Activated gamma-delta T cell treated with Interleukin-2 at 50 U/mL for 16 hours (primary cell): Measurements from ENCODE around the gene PTK6.
A peak's percentile ranks its signal among the peaks of the same experiment; 100 is the strongest.
"Not testable (repeated sequence)": the region's sequence is repeated elsewhere in the genome, so short reads cannot be mapped to it uniquely, and the experiment has no call there.

Experiments used
- DNase-seq: peaks from one replicate; pipeline ENCODE4 v3.0.0-alpha.2; 2020

The PTK6 gene

DNA sequence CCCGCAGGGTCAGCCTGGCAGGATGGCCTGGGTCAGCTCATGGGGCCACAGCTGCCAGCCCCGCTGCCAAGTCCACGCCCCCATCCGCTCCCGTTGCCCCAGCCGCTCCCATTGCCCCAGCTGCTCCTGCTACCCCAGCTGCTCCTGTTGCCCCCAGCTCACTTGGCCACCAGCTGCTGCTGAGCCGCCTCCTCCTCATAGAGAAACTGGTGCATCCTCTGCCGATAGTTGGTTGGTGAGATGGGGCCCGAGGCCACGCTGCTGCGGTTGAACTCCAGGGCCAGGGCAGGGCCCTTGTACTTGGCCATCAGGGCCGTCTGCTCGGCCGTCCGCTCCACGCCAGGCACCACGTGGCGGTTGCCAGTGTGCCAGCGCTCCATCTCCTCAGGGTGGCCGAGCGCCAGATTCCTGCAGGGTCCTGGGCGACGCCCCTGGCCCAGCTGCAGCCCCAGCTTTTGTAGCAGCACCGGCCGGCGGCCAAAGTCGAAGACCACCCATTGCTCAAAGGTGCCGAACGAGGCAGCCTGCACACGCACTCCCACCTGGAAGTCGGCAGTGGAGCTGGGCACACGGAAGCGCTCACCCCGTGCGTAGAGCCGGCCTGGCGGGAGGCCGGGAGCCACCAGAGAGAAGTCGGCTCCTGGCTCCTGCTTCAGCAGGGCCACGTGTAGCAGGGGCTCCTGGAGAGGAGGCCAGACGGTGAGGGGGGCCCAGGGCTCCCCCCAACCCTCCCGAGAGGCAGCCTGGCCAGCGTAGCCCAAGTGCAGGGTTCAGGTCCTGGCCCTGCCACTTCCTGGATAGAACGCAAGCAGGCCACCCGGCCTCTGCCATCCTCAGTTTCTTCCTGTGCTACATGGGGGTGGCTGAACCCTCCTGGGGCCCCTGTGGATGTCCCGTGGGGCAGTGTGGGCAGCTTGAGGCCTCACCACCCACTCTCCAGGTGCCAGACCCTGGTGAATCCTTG is 32.1 kb upstream of the PTK6 start:
- no peak for DNase-seq

DNA sequence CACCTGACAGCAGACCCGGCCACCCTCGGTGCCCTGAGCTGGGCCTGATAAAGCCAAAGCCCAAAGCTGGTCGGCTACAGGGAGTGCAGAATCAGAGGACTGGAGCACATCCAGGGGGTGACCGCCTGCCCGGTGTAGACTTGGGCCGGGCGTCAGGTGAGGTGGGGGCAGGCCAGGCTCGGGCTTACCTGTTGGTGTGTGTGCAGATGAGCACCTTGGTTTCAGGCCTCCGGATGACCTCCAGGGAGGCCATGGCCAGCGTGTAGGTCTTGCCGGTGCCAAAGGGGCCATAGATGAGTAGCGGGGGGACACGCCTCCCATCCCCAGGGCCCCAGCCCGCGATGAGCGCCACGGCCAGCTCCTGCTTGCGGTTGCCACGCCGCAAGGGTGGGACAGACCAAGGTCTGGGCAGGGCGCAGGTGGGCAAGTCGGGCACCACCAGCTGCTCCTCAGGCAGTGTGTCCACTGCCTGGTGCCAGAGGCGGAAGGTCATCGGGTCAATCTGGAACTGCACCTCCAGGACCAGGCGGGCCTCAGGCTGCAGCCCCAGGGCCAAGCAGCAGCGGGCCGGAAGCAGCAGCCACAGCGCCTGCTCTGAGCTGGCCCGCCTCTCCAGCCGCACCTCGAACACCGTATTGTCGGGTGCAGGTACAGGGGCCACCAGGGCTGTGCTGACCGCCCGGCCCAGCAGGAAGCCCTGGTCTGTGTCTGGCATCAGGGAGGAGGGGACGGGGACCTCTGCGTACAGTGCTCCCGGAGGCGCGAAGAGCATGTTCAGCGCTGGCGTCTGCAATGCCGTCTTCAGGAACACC is 31.2 kb upstream of the PTK6 start:
- DNase-seq = no peak

DNA sequence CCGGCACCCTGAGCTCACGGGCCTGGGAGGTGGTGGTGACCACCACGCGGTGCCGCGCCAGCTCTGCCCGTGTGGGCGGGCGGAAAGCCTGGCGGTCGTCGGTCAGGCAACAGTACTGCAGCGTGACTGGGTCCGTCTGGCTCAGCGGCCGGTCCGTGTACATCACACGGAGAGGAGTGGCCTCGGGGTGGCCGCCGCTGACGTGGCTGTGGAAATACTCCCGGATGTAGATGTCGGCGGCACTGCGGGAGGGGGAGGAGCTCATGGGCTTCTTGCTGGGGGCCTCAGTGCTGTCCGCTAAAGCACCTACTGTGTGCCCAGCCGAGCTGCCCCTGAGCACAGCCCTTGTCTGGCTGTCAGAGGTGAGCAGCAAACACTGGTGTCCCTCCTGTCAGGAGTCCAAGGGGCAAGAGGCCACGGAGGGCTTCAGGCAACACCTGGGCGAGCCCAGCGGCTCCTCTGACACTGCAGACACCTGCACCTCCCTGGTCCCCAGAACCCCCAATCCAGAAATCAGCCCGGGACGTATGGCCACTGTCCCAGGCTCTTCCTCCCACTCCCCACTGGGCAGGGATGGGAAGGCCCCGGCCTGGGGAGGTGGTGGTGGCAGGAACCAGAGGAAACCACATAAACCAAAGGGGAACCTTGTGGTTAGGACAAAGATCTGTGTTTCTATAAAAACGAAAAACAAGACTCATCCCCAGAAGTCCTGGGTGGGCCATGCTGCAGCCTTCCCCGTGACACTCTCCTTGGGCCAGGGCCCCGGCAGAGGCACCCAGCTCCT is 30.4 kb upstream of the PTK6 start:
- peak; percentile 44 for DNase-seq

- DNase-seq = no peak
These were observed 29.9 kb upstream of the PTK6 start for GRCh38 chr20:63567136-63567385.

GRCh38 chr20:63566395-63567135 is 29.4 kb upstream of the PTK6 start:
- no peak for DNase-seq

- DNase-seq = no peak
These were observed 28.6 kb upstream of the PTK6 start for GRCh38 chr20:63565699-63566335.

GRCh38 chr20:63565021-63565698 is 28.0 kb upstream of the PTK6 start:
- no peak for DNase-seq

GRCh38 chr20:63564036-63564810 is 27.0 kb upstream of the PTK6 start:
- no peak for DNase-seq

DNA sequence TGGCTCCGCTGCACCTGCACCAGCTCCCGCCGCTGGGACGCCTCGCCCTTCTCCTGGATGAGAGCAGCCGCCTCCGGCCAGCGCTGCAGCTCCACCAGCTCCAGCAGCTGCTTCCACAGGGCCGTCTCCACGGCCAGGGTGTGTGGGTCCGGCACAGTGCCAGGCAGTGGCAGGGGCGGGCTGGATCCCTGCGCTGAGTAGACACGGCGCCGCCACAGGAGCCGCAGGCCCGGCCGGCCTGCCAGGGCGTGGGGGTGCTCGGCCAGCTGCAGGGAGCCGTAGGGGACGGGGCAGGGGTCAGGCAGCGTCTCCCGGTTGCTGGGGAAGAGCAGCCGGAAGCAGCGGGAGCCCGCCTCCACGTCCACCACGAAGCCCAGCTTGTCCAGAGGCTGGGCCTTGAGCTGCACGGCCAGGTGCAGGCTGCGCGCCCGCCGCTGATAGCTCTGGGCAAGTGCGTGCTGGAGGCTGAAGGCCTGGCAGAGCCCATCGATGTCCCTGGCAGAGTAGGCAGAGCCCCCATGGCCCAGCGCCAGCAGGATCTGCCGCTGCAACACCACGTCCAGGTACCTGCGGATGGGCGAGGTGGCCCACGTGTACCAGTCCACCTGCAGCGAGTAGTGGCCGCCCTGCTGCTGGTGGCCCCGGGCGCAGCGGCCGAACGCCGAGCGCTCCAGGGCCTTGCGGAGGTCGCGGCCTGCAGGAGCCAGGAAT is 26.2 kb upstream of the PTK6 start:
- DNase-seq = no peak

- DNase-seq = no peak
These were observed 25.5 kb upstream of the PTK6 start for GRCh38 chr20:63562461-63563224.

DNA sequence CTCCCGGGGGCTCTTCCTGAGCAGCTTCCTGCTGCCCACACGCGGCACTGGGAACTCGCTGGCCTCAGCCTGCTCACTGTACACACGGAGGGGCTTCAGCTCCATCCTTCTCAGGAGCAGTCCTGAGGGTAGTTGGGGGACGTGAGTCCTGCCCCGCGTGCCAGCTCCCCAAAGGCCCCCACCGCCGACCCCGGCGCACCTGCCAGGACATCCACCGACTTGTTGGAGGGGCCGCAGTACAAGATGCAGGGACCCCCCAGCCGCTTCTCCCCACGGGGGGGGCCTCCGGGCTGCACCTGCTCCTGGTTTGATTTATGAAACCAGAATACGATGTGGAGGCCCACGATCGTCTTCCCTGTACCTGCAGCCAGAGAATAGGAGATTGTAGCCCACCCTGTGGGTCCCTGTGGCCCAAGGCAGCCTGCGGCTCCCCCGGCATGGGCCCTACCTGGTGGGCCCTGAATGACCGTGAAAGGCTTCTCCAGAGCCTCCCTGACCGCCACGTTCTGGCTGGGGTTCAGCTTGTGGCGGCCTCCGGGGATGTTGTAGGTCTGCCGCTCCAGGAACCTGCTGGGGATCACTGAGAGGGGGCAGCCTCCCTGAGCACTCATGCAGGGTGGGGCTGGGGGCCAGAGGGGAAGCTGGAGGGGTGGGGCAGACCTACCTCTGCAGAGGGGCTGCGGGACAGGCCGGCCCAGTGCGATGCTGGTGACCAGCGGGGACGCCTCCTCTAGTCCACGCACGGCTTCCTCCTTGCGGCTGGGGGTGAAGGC is 24.6 kb upstream of the PTK6 start:
- no peak for DNase-seq

DNA sequence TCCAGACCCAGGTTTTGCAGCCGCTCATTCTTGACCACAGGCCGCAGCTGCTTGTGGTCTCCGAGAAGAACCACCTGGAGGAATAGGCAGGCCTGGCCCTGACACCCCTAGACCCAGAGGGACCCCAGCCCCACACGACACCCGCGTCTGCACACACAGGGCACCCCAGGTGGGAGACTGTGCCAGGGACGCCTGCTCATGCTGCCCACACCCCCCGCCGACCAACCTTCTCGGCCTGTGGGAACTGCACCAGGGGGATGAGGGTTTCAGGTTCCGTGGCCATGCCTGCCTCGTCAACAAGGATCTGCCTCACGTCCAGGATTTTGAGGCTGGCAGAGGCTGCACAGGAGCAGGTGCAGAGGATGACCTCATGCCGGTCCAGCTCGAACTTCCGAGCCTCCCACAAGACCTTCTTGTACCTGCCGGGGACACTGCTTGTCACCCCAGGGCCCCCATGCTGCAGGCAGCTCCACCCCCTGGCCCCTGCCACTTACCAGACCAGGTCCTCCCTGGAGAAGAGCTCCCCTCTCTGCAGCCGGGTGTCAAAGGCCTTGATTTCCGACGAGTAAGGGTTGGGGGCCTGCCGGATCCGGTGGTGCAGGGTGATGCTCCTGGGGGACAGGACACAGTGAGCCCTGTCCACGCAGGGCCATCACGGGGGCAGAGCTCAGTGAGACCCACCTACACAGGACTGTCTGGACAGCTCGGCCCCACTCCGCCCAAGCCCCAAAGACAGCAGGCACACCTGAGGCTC is 23.9 kb upstream of the PTK6 start:
- DNase-seq = no peak

- no peak for DNase-seq
These were observed 23.2 kb upstream of the PTK6 start for GRCh38 chr20:63560333-63560805.

GRCh38 chr20:63559485-63560332 is 22.5 kb upstream of the PTK6 start:
- not testable (repeated sequence) for DNase-seq

DNA sequence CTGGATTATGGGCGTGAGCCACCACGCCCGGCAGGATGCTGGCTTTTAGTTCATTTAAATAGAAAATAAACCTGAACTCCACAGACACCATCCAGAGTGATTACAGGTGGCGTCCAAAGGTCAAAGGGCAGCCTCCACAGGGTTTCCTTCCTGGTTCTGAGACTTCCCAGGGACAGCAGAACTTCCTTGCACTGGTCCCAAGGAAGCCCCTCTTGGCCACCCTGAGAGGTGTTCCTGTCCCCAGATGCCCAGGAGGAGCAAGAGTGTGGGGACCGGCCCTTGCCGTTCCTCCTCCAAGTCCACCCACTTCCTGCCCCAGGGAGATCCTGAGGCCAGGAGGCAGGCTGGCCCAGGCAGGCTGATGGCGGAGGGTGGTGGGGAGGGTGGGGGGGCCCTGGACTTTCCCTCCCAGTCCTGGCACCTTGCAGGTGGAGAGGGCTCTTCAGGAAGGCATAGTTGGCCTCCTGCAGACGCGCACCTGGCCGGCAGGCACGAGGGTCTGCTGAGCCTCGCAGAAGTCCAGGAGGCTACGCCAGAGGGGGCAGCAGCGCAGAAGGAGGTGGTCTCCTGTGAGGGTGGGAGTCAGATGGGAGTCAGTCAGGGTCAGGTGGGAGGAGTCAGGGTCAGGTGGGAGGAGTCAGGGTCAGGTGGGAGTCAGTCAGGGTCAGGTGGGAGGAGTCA is 21.8 kb upstream of the PTK6 start:
- no peak for DNase-seq

- DNase-seq = no peak
These were observed 20.3 kb upstream of the PTK6 start for GRCh38 chr20:63557481-63557891.
